Measurements from ENCODE around the gene KLHL20. TPM values are rescaled to one million over a fixed set of nuclear protein-coding genes. Genes with fewer than 3 reads are reported as not detected.
"Not testable (repeated sequence)": the region's sequence is repeated elsewhere in the genome, so short reads cannot be mapped to it uniquely, and the experiment has no call there.

KLHL20 gene
- total RNA-seq, 1 donor from 2014 or later = 15.4 TPM

DNA sequence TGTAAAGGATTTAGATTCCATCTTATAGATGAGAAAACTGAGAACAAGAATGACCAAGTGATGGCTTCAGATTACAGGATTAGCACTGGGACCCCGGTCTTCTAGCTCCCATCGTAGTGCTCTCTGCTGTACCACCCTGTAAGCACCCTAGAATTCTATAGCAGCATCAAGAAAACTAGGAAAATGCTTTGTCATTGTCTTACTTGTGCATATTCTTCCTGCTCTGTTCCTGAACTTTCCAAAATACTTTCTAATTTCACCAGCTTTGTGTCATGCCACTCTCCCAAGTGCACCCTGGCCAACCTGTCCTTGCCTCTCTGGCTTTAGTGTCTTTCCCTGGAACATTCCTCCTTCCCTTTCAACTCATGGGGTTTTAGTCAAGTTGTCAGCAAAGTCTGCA, 6.0 kb upstream of the KLHL20 start:
- intact Hi-C loops (cut with micrococcal nuclease) = no loop called here
- no peaks in the 10 kb centered on the region for H3K36me3 Mint-ChIP-seq (ENCODE audit: low read depth)
- DNase-seq (ENCODE audit: low spot score) = no peak
- peaks cover 7% of the 10 kb centered on the region for H3K9me3 Mint-ChIP-seq
- H3K4me1 Mint-ChIP-seq (ENCODE audit: low read depth) = peaks cover 1% of the 10 kb centered on the region
- no peak overlapping the region for H3K4me3 Mint-ChIP-seq (ENCODE audit: low read depth)
- H3K27me3 Mint-ChIP-seq (ENCODE audit: low read depth) = peaks cover 29% of the 10 kb centered on the region
- H3K27ac Mint-ChIP-seq = no peak overlapping the region

DNA sequence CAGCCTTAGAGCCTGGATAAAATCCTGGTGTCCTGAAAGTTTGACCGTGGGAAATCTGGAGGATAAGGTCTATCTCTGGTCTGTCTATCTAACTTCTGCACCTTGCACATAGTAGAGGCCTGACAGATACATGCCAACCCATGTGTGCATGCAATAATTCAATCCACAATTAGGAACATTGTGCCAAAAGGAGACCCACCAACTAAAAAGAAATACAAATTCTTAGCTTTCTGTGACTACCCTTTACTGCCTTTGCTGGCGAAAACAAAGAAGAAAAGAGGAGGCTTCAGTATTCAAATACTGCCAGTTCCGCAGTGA, 381 bp upstream of the KLHL20 start:
- peak overlapping the region; percentile 97 for H3K4me3 Mint-ChIP-seq (ENCODE audit: low read depth)
- intact Hi-C loops (cut with micrococcal nuclease) = loop anchor here (1.0 to 5.0 kb wide), 2 partner anchors 110 to 443 kb away; partner anchors contain the start of genes CENPL, DARS2 and RABGAP1L
- H3K27me3 Mint-ChIP-seq (ENCODE audit: low read depth) = peaks cover 16% of the 10 kb centered on the region
- H3K27ac Mint-ChIP-seq = peak overlapping the region; percentile 94
- no peak for DNase-seq (ENCODE audit: low spot score)
- H3K9me3 Mint-ChIP-seq = peaks cover 9% of the 10 kb centered on the region
- H3K36me3 Mint-ChIP-seq (ENCODE audit: low read depth) = peaks cover 12% of the 10 kb centered on the region
- peaks cover 18% of the 10 kb centered on the region for H3K4me1 Mint-ChIP-seq (ENCODE audit: low read depth)

GRCh38 chr1:173715538-173715844, 710 bp downstream of the KLHL20 start:
- intact Hi-C loops (cut with micrococcal nuclease) = loop anchor here (1.0 kb wide), 2 partner anchors 238 to 284 kb away; partner anchors contain the start of gene PRDX6
- DNase-seq (ENCODE audit: low spot score) = no peak

GRCh38 chr1:173717238-173717637, 2.5 kb downstream of the KLHL20 start:
- Mint-ChIP-seq H3K27ac (no peak overlapping the region), H3K4me3 (ENCODE audit: low read depth) (no peak overlapping the region), H3K9me3 (peaks cover 9% of the 10 kb centered on the region), H3K36me3 (ENCODE audit: low read depth) (peaks cover 31% of the 10 kb centered on the region), H3K4me1 (ENCODE audit: low read depth) (peaks cover 29% of the 10 kb centered on the region), H3K27me3 (ENCODE audit: low read depth) (no peaks in the 10 kb centered on the region)
- DNase-seq (ENCODE audit: low spot score) = no peak
- intact Hi-C loops (cut with micrococcal nuclease) = no loop called here

More at GRCh38 chr1:173715538-173715844, 710 bp downstream of the KLHL20 start:
- H3K4me3 Mint-ChIP-seq (ENCODE audit: low read depth) = peak overlapping the region; percentile 97
- H3K36me3 Mint-ChIP-seq (ENCODE audit: low read depth) = peaks cover 16% of the 10 kb centered on the region
- peaks cover 22% of the 10 kb centered on the region for H3K4me1 Mint-ChIP-seq (ENCODE audit: low read depth)
- H3K27ac Mint-ChIP-seq = peak overlapping the region; percentile 94
- H3K9me3 Mint-ChIP-seq = peaks cover 9% of the 10 kb centered on the region
- peaks cover 10% of the 10 kb centered on the region for H3K27me3 Mint-ChIP-seq (ENCODE audit: low read depth)

DNA sequence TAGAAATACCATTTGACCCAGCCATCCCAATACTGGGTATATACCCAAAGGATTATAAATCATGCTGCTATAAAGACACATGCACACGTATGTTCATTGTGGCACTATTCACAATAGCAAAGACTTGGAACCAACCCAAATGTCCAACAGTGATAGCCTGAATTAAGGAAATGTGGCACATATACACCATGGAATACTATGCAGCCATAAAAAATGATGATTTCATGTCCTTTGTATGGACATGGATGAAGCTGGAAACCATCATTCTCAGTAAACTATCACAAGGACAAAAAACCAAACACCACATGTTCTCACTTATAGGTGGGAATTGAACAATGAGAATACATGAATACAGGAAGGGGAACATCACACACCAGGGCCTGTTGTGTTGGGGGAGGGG, 16.6 kb downstream of the KLHL20 start:
- H3K4me3 Mint-ChIP-seq (ENCODE audit: low read depth); intact Hi-C loops (cut with micrococcal nuclease); H3K4me1 Mint-ChIP-seq (ENCODE audit: low read depth); H3K27ac Mint-ChIP-seq; DNase-seq (ENCODE audit: low spot score); H3K27me3 Mint-ChIP-seq (ENCODE audit: low read depth): not testable (repeated sequence)
- Mint-ChIP-seq H3K9me3 (peaks cover 13% of the 10 kb centered on the region), H3K36me3 (ENCODE audit: low read depth) (peaks cover 41% of the 10 kb centered on the region)

- Mint-ChIP-seq H3K36me3 (ENCODE audit: low read depth) (peaks cover 42% of the 10 kb centered on the region), H3K4me1 (ENCODE audit: low read depth) (peaks cover 8% of the 10 kb centered on the region), H3K9me3 (peaks cover 7% of the 10 kb centered on the region), H3K27me3 (ENCODE audit: low read depth) (no peaks in the 10 kb centered on the region), H3K4me3 (ENCODE audit: low read depth) (no peak overlapping the region), H3K27ac (no peak overlapping the region)
- DNase-seq (ENCODE audit: low spot score) = no peak
- intact Hi-C loops (cut with micrococcal nuclease) = no loop called here
Observed at GRCh38 chr1:173733912-173734311, 19.1 kb downstream of the KLHL20 start.

GRCh38 chr1:173736104-173736503, 21.3 kb downstream of the KLHL20 start:
- H3K4me3 Mint-ChIP-seq (ENCODE audit: low read depth); intact Hi-C loops (cut with micrococcal nuclease); H3K27ac Mint-ChIP-seq; DNase-seq (ENCODE audit: low spot score); H3K27me3 Mint-ChIP-seq (ENCODE audit: low read depth); H3K9me3 Mint-ChIP-seq: not testable (repeated sequence)
- peaks cover 11% of the 10 kb centered on the region for H3K4me1 Mint-ChIP-seq (ENCODE audit: low read depth)
- peaks cover 61% of the 10 kb centered on the region for H3K36me3 Mint-ChIP-seq (ENCODE audit: low read depth)

GRCh38 chr1:173742203-173742886, 27.6 kb downstream of the KLHL20 start:
- intact Hi-C loops (cut with micrococcal nuclease) = no loop called here

GRCh38 chr1:173744651-173745050, 29.9 kb downstream of the KLHL20 start:
- Mint-ChIP-seq H3K27ac (no peak overlapping the region), H3K4me1 (ENCODE audit: low read depth) (peaks cover 4% of the 10 kb centered on the region), H3K27me3 (ENCODE audit: low read depth) (no peaks in the 10 kb centered on the region), H3K4me3 (ENCODE audit: low read depth) (no peak overlapping the region), H3K9me3 (no peaks in the 10 kb centered on the region), H3K36me3 (ENCODE audit: low read depth) (peaks cover 33% of the 10 kb centered on the region)
- intact Hi-C loops (cut with micrococcal nuclease) = no loop called here
- DNase-seq (ENCODE audit: low spot score) = no peak

More at GRCh38 chr1:173742203-173742886, 27.6 kb downstream of the KLHL20 start:
- Mint-ChIP-seq H3K4me3 (ENCODE audit: low read depth) (no peak overlapping the region), H3K36me3 (ENCODE audit: low read depth) (peaks cover 51% of the 10 kb centered on the region), H3K9me3 (peaks cover 4% of the 10 kb centered on the region), H3K27ac (no peak overlapping the region), H3K27me3 (ENCODE audit: low read depth) (no peaks in the 10 kb centered on the region), H3K4me1 (ENCODE audit: low read depth) (peaks cover 6% of the 10 kb centered on the region)
- no peak for DNase-seq (ENCODE audit: low spot score)

- H3K27me3 Mint-ChIP-seq (ENCODE audit: low read depth) = no peaks in the 10 kb centered on the region
- DNase-seq (ENCODE audit: low spot score) = no peak
- no peaks in the 10 kb centered on the region for H3K9me3 Mint-ChIP-seq
- no peak overlapping the region for H3K27ac Mint-ChIP-seq
- H3K4me1 Mint-ChIP-seq (ENCODE audit: low read depth) = peaks cover 1% of the 10 kb centered on the region
- intact Hi-C loops (cut with micrococcal nuclease) = no loop called here
- peaks cover 26% of the 10 kb centered on the region for H3K36me3 Mint-ChIP-seq (ENCODE audit: low read depth)
- H3K4me3 Mint-ChIP-seq (ENCODE audit: low read depth) = no peak overlapping the region
Observed at GRCh38 chr1:173749137-173749536, 34.4 kb downstream of the KLHL20 start.

DNA sequence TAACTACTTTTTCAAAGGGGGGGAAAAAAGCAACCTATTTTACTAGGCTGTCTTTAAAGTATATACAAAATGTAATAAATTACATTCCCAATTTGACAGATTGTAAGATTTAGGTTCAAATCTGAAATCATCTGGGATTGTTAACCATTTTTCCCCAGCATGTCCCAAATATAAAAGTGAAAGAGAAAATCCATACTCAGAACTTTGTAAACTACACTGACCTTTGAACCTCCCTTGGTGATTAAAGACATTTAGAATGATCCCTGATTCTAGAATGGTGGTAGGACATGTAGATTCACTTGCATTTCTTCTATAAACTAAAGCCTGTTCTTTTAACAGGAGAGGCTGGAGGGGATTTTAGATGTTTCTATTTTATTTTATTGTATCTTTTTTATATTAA, 39.0 kb downstream of the KLHL20 start:
- no peaks in the 10 kb centered on the region for H3K9me3 Mint-ChIP-seq

GRCh38 chr1:173757666-173758065, 42.9 kb downstream of the KLHL20 start:
- H3K27ac Mint-ChIP-seq = no peak overlapping the region

More for the DNA sequence above, 39.0 kb downstream of the KLHL20 start:
- Mint-ChIP-seq H3K36me3 (ENCODE audit: low read depth) (peaks cover 56% of the 10 kb centered on the region), H3K4me1 (ENCODE audit: low read depth) (no peaks in the 10 kb centered on the region), H3K27ac (no peak overlapping the region), H3K4me3 (ENCODE audit: low read depth) (no peak overlapping the region), H3K27me3 (ENCODE audit: low read depth) (no peaks in the 10 kb centered on the region)
- no peak for DNase-seq (ENCODE audit: low spot score)
- intact Hi-C loops (cut with micrococcal nuclease) = no loop called here

GRCh38 chr1:173758110-173758509, 43.3 kb downstream of the KLHL20 start:
- intact Hi-C loops (cut with micrococcal nuclease) = no loop called here
- DNase-seq (ENCODE audit: low spot score) = no peak
- H3K4me3 Mint-ChIP-seq (ENCODE audit: low read depth) = no peak overlapping the region
- peaks cover 5% of the 10 kb centered on the region for H3K4me1 Mint-ChIP-seq (ENCODE audit: low read depth)
- H3K36me3 Mint-ChIP-seq (ENCODE audit: low read depth) = peaks cover 79% of the 10 kb centered on the region
- H3K27me3 Mint-ChIP-seq (ENCODE audit: low read depth) = no peaks in the 10 kb centered on the region
- H3K9me3 Mint-ChIP-seq = peaks cover 39% of the 10 kb centered on the region
- no peak overlapping the region for H3K27ac Mint-ChIP-seq

More at GRCh38 chr1:173757666-173758065, 42.9 kb downstream of the KLHL20 start:
- Mint-ChIP-seq H3K4me3 (ENCODE audit: low read depth) (no peak overlapping the region), H3K27me3 (ENCODE audit: low read depth) (no peaks in the 10 kb centered on the region), H3K9me3 (peaks cover 34% of the 10 kb centered on the region), H3K36me3 (ENCODE audit: low read depth) (peaks cover 77% of the 10 kb centered on the region), H3K4me1 (ENCODE audit: low read depth) (peaks cover 5% of the 10 kb centered on the region)
- intact Hi-C loops (cut with micrococcal nuclease) = no loop called here
- DNase-seq (ENCODE audit: low spot score) = no peak

All from activated T-helper 2 cell treated with anti-CD3 and anti-CD28 coated beads, Interferon-gamma antibody, Interleukin-2, Interleukin-4, amounts not matched to agents 10 μg/mL and 5 μg/mL and 100 μg/mL, durations not matched to agents 14 hours and 24 hours and 36 hours (primary cell).